Measurements from ENCODE around the gene PTPN1.

DNA sequence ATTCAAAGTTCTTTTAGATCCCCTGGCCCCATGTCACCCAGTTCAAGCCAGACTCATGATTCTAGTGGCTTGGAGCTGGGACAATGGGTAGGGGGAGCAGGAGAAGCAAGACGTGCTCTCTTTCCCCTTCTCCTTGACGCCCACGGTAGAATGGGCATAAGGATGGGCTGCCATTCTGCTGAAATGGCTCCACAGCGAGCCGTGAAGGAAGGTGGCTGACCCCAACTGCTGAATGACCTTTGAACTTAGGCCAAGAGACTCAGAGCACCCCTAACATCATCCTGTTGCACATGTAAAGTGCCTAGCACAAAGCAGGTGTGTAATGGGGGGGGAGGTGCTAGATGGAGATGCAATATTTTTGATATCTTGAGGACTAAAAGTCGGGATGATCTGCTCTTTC is 15.8 kb upstream of the PTPN1 start:
- TF ChIP-seq, protein P1, sequence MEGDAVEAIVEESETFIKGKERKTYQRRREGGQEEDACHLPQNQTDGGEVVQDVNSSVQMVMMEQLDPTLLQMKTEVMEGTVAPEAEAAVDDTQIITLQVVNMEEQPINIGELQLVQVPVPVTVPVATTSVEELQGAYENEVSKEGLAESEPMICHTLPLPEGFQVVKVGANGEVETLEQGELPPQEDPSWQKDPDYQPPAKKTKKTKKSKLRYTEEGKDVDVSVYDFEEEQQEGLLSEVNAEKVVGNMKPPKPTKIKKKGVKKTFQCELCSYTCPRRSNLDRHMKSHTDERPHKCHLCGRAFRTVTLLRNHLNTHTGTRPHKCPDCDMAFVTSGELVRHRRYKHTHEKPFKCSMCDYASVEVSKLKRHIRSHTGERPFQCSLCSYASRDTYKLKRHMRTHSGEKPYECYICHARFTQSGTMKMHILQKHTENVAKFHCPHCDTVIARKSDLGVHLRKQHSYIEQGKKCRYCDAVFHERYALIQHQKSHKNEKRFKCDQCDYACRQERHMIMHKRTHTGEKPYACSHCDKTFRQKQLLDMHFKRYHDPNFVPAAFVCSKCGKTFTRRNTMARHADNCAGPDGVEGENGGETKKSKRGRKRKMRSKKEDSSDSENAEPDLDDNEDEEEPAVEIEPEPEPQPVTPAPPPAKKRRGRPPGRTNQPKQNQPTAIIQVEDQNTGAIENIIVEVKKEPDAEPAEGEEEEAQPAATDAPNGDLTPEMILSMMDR (conservative IDR thresholded peaks at IDR 0.05; ENCODE audit: low read length) = no peak
- TF ChIP-seq EZH2phosphoT487 (IDR thresholded peaks at IDR 0.05; ENCODE audit: borderline replicate concordance, low read depth, low read length) = no peak
